Keratinocyte (primary cell): ENCODE data around the gene ABCD3.

Experiments used
- EZH2 ChIP-seq: IDR thresholded peaks from one replicate; pipeline ENCODE4 v1.6.1; 2012; ENCODE audit warnings: inconsistent platforms, mild to moderate bottlenecking, low read length, moderate library complexity
- TF ChIP-seq, protein P1 (sequence below), 3 experiments: IDR thresholded peaks in 1 of 3; conservative IDR thresholded peaks in 1 of 3; optimal IDR thresholded peaks in 1 of 3; 2 replicates in 2 of 3; 3 replicates in 1 of 3; pipeline versions ENCODE3 to v1.5.1; 2011; ENCODE audit warnings: low read length in 3 of 3, mild to moderate bottlenecking in 3 of 3, moderate library complexity in 2 of 3, control low read depth in 1 of 3, inconsistent platforms in 1 of 3; ENCODE audit not compliant: insufficient read depth in 2 of 3; ENCODE audit errors: extremely low read depth in 1 of 3

GRCh38 chr1:94406446-94406845 is 11.7 kb upstream of the ABCD3 start:
- TF ChIP-seq EZH2: no peak
- TF ChIP-seq, protein P1, sequence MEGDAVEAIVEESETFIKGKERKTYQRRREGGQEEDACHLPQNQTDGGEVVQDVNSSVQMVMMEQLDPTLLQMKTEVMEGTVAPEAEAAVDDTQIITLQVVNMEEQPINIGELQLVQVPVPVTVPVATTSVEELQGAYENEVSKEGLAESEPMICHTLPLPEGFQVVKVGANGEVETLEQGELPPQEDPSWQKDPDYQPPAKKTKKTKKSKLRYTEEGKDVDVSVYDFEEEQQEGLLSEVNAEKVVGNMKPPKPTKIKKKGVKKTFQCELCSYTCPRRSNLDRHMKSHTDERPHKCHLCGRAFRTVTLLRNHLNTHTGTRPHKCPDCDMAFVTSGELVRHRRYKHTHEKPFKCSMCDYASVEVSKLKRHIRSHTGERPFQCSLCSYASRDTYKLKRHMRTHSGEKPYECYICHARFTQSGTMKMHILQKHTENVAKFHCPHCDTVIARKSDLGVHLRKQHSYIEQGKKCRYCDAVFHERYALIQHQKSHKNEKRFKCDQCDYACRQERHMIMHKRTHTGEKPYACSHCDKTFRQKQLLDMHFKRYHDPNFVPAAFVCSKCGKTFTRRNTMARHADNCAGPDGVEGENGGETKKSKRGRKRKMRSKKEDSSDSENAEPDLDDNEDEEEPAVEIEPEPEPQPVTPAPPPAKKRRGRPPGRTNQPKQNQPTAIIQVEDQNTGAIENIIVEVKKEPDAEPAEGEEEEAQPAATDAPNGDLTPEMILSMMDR (optimal IDR thresholded peaks at IDR 0.05 in 1 of 3, IDR thresholded peaks at IDR 0.05 in 1 of 3, conservative IDR thresholded peaks at IDR 0.05 in 1 of 3; ENCODE audit: extremely low read depth in 1 of 3, insufficient read depth in 2 of 3, low read length in 3 of 3): no peak
